ENCODE data around the gene KCNRG.
"Not testable (repeated sequence)": the region's sequence is repeated elsewhere in the genome, so short reads cannot be mapped to it uniquely, and the experiment has no call there.

KCNRG gene

DNA sequence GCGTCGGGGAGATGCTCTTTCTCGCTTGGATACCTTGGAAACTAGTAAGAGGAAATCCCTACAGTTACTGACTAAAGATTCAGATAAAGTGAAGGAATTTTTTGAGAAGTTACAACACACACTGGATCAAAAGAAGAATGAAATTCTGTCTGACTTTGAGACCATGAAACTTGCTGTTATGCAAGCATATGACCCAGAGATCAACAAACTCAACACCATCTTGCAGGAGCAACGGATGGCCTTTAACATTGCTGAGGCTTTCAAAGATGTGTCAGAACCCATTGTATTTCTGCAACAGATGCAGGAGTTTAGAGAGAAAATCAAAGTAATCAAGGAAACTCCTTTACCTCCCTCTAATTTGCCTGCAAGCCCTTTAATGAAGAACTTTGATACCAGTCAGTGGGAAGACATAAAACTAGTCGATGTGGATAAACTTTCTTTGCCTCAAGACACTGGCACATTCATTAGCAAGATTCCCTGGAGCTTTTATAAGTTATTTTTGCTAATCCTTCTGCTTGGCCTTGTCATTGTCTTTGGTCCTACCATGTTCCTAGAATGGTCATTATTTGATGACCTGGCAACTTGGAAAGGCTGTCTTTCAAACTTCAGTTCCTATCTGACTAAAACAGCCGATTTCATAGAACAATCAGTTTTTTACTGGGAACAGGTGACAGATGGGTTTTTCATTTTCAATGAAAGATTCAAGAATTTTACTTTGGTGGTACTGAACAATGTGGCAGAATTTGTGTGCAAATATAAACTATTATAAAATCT, 2.7 kb upstream of the KCNRG start:
- no peak for FAIRE-seq

DNA sequence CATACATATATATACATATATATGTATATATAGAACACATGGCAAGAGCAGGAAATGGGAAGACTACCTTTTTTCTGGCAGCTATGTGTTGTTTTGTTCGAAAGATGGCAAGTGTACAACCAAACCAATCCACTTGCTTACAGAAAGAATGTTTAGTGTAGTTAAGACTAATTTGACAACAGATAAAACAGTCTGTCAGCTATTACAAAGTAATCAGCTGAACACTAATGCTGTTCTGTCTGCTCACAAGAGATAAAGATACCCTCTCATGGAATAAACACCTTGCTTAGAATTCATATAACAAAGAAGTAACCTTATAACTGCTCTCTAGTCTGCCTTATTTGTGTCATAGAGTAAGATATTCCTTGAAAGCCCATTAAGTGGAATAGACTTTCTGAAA, 858 bp upstream of the KCNRG start:
- FAIRE-seq = no peak

DNA sequence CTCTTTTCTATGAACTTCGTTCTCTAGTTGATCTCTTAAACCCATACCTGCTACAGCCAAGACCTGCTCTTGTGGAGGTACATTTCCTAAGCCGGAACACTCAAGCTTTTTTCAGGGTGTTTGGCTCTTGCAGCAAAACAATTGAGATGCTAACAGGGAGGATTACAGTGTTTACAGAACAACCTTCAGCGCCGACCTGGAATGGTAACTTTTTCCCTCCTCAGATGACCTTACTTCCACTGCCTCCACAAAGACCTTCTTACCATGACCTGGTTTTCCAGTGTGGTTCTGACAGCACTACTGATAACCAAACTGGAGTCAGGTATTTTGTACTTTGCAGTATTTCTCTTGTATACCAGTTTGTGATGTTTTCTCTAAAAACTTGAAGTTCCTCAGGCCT, 506 bp downstream of the KCNRG start:
- FAIRE-seq = no peak

DNA sequence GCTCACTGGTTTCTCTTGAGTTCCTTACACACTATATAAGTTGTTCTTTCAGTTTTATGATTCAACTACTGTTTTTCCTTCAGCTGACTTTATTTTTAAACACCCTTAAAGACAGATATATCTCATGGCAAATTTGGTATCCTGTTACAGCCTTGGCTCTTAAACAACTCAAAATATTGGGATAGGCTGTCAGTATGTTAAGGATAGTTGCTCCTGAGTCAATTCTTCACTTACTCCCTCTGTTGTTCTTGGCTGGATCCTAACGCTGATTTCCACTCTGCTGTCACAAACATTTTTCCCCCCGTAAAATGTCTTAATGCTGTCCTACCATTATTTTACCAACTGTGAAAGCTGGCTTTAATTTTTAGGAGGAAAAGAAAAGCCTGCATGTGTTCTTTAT, 1.2 kb downstream of the KCNRG start:
- no peak for FAIRE-seq

DNA sequence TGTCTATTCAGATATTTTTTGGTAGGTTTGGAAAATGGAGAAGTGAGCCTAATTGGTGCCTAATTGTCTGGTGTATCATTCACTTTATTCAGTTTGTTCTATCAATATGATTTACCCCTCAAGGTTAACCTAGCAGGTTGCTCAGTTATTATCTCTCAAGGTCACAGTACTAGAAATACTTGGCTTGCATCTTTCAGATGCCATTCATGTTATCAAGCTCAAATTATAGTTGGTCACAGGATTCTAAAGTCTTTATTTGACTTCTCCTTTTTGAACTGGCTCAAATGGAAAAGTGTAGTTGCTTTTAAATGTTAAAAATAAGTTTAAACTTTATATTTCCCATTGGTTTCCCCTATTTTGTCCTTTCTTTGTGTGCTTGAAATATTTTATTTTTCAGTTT, 2.6 kb downstream of the KCNRG start:
- no peak for FAIRE-seq

DNA sequence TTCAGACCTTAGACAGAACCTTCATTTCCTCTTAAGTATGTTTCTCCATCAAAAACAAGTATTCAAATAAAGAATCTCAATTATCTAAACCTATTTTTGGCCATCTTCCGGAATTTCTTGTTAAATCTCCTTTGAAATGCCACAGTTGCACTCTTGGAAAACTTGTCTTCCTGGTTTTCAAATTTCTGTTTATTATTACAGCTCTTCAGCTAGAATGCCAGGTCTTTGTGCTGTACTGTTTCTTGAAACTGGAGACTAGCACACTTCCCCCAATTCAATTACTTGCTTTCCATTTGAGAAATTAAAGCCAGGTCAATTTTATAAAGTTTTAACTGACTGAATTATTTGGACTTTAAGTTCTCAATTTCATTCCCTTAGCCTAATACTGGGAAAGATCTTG, 10.2 kb downstream of the KCNRG start:
- no peak for FAIRE-seq

DNA sequence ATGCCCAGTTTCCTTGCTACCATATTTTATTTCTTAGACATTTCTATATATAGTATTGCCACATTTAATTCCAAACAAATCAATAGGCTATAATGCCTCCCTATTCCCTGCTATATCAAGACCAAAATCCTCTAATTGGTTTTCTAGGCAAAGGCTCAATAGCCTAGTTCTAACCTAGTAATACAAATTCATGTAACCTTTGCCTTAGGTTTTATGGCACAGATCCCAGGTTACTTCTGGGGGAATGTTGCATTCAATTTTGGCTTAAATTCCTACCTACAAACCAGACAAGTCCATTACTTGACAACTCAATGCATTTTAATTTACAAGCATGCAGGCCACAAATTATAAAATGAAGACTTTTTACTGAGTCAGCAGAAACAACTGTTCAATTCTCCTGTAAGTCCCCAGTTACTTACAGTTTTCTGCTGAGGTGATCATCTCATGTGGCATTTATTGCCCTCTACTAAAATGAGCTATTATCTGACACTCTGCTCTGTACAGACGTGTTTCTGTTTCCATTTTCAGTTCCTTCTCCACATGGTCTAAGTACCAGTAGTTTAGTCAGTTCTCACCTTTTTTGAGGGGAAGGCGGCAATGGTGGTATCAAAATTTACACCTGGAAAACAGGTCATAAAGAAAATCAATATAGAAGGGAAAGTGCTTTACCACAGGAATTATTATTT, 11.7 kb downstream of the KCNRG start:
- FAIRE-seq = no peak

DNA sequence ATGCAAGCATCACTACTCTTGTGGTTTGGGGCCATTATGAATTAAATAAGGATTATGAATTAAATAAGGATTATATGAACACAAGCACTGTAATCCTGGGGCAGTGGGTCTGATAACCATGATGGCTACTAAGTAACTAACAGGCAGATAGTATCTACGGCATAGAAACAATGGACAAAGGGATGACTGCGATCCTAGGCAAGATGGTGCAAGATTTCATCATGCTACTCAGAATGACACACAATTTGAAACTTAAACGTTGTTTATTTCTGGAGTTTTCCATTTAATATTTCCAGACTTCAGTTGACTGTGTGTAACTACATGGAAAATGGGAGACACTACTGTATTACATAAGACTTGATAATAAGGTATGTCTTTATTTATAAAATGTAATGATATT, 15.1 kb downstream of the KCNRG start:
- FAIRE-seq = no peak

DNA sequence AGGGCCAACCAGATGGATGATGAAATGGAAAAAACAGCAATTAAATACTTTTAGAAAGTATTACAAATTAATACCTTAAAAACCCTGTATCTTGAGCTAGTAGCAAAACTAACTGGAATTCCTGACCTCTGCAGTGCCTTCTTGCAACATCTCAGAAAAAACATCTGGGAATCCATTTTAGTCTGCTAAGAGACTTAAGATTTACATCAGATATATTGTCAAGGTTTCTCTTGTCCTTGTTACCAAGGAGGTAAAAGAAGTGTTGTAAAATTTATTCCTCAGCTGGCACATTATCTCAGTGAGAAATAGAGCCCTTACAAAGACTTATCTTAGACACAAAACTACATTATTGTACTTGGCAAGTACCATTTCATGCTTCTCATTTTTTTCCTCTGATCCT, 18.5 kb downstream of the KCNRG start:
- no peak for FAIRE-seq

DNA sequence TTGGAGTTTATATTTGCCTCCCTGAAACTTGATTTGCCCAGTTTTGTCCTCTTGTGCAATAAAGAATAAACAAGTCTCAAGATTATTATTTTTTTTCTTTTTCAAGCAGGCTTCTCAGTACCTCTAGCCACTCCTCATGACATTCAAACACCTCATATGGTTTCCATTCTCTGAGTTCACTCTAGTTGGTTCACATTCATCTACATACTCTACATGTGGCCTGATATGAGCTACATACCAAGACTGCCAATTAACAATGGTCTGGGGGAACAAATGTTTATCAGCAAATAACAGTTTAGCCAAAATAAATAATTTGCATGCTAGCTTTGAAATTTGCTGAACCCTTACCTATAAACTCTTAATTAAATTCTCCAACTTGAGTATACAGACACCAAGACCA, 22.5 kb downstream of the KCNRG start:
- no peak for FAIRE-seq

DNA sequence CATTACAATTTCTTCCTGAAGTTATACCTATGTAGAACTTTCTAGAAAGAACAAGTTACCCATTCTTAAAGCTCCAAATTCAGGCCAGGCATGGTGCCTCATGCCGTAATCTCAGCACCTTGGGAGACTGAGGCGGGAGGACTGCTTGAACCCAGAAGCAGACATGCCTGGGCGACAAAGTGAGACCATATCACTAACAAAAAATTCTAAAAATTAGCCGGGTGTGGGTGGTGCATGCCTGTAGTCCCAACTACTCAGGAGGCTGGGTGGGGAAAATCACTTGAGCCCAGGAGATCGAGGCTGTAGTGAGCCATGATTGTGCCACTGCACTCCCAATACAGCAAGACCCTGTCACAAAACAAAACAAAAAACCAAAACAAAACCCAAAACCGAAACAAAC, 23.0 kb downstream of the KCNRG start:
- no peak for FAIRE-seq

DNA sequence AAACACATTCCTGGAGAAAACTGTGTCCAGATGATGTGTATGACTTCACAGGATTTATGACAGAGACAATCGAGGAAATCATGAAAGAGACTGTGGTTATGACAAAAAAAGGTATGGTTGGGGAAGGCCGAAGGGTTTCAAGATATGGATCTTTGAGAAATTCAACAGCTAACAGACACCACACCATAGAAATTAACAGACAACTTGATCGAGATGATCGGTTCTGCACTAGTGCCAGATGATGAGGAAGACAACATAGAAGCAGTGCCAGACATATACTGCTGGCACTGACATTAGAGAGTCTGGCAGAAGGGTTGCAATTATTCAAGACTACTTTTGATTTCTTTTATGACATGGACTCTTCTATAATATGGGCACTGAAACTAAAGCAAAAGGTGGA, 37.2 kb downstream of the KCNRG start:
- FAIRE-seq = no peak

DNA sequence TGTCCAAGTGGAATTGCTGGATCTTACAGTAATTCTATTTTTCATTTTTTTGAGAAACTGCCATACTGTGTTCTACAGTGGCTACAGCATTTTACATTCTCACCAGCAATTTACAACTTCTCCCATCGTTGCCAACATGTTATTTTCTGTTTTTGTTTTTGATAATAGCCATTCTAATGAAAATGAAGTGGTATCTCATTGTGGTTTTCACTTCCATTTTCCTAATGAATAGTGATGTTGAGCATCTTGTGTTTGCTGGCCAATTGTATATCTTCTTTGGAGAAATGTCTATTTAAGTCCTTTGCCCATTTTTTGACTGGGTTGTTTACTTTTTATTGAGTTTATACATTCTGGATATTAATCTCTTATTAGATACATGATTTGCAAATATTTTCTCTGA, 38.6 kb downstream of the KCNRG start:
- FAIRE-seq = no peak

DNA sequence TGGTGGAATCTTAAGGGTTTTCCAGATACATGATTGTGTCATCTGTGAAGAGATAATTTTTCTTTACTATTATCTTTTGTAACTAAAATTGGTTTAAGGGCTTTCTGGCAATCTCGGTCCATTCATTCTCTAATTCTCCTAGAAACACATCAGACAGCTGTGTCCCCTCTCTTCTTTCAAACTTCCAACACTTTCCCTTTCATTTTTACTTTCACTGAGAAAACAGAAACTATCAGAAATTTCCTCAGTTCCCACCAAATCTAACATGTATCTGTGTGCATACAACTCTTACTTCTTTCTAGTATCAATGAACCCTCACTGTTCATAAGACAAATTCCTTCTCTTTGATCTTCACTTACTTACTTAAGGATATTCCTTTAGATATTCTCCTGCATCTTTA, 40.2 kb downstream of the KCNRG start:
- no peak for FAIRE-seq

DNA sequence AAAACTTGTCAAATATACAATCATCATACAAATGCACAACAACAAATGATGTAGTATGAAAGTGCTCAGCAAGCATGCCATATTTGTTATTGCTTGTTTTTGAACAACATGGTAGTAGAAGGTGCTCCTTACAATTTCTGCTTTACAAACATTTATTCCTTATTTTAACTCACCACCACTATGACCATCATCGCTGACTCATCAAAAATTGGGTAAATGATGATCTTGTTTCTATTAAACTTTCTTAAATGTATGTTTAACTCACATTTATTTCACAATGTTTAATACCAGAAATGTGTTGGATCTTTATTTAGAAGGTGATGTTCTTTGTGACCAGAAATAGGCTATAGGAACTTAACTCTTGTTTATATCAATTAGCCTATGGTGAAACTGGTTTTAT, 45.5 kb downstream of the KCNRG start:
- FAIRE-seq = no peak

DNA sequence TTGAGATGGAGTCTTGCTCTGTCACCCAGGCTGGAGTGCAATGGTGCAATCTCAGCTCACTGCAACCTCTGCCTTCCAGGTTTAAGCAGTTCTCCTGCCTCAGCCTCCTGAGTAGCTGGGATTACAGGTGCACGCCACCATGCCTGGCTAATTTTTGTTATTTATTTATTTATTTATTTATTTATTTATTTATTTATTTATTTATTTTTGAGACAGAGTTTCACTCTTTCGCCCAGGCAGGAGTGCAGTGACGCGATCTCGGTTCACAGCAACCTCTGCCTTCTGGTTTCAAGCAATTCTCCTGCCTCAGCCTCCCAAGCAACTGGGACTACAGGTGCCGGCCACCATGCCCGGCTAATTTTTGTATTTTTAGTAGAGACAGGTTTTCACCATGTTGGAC, 47.1 kb downstream of the KCNRG start:
- FAIRE-seq = not testable (repeated sequence)

DNA sequence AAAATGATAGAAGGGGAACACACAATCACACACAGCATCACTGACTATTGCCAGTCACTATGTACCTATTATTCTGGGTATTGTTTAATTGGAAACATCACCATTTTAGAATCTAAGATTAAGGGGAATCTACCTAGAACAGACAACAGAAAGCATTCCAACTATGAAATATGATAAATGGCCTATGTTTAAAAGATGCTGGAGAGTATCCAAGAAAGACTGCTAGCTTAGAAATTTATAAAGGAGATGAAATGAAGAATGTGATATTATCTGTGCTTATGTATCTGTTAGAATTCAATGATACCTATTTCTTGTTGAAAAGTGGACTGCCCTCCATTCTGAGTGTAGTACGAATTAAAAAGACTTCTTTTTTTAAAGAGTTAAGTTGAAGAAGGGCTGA, 50.5 kb downstream of the KCNRG start:
- FAIRE-seq = no peak

DNA sequence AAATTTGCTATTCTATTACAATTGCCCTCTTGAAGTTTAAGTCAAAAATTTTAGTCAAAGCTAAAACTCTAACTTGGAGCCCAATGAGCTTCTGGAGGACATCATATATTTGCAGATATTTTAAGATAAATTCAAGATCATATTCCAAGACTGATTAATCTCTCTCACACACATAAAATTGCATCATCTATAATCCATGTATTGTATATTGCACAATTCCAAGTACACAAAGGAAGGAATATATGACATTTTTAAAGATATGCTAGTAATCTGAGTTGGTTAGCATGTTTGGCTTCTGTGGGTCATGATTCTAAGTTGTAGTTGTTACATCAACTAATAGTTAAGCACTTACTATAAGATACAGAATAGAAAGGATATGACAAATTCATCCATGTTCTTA, 53.3 kb downstream of the KCNRG start:
- no peak for FAIRE-seq

DNA sequence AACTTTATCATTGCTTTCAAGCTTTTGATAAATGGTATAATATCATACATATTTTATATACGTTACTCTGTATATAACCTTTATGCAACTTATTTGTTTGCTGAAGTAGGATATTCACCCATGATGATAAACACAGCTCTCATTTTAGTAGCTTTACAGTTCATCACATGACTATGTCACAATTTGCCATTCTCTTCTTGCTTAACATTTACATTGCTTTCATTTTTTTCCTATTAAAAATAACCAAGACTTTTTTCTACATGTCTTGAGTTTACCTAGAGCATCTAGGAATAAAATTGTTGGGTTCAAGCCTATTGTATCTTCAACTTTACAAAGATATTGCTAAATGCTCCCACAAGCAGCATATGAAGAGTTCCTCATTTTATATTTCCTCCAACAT, 54.0 kb downstream of the KCNRG start:
- FAIRE-seq = no peak

DNA sequence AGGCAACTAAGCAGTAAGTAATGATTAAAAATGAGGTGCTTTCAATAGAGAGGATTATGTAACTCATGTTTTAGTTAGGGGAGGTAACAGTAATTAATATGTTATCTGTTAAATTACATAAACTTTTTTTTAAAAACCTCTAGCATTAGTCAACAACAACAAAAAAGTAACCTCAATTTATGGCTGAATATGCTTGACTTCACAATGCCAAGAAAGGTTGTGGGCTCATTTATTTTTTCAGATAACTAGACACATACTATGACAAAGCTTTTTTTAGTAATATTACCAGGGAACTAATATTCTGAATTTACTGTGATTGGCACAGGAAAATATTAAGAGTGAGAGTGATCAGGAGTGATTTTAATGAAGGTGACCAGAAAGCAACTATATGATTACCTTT, 54.9 kb downstream of the KCNRG start:
- FAIRE-seq = no peak
